Sigmoid colon (tissue), 7 donors: ENCODE results near the gene ZMIZ1. TPM values are rescaled to one million over a fixed set of nuclear protein-coding genes. Genes with fewer than 3 reads are reported as not detected.

Source experiments
- DNase-seq: peaks from one replicate; pipeline ENCODE4 v3.0.0-alpha.2; 2019
- H3K27ac ChIP-seq, 4 donors: fragments of 200-600 bp; sonication (generic); one replicate each; pipeline ENCODE4 v1.5.1; 2016 to 2019; ENCODE audit warnings: mild to moderate bottlenecking in 1 of 4
- H3K27me3 ChIP-seq, 3 donors: fragments of 200-600 bp; sonication (generic); one replicate each; pipeline ENCODE4 v1.5.1; 2019; ENCODE audit warnings: mild to moderate bottlenecking in 1 of 3
- H3K36me3 ChIP-seq, 4 donors: fragments of 200-600 bp; sonication (generic); one replicate each; pipeline ENCODE4 v1.5.1; 2016 to 2019
- H3K4me1 ChIP-seq, 4 donors: fragments of 200-600 bp; sonication (generic); one replicate each; pipeline ENCODE4 v1.5.1; 2017 to 2019
- H3K4me3 ChIP-seq, 4 donors: fragments of 200-600 bp; sonication (generic); one replicate each; pipeline ENCODE4 v1.5.1; 2017 to 2019; ENCODE audit warnings: mild to moderate bottlenecking in 2 of 4, moderate library complexity in 1 of 4
- H3K9me3 ChIP-seq, 4 donors: fragments of 200-600 bp in 3 of 4; sonication (generic) in 3 of 4; one replicate each; pipeline versions ENCODE4 v1.5.1 to v1.6.1; 2013 to 2019
- EP300 ChIP-seq, 4 donors: sonication (generic); formaldehyde crosslinking; IDR thresholded peaks; one replicate each; pipeline ENCODE4 v1.6.1; 2017; ENCODE audit warnings: antibody characterized with exemption in 4 of 4
- POLR2A ChIP-seq, 2 donors: fragments of 450-650 bp; IDR thresholded peaks; one replicate each; pipeline ENCODE4 v1.6.1; 2016; ENCODE audit warnings: antibody characterized with exemption in 2 of 2, mild to moderate bottlenecking in 2 of 2, moderate library complexity in 2 of 2
- POLR2AphosphoS5 ChIP-seq, 4 donors: sonication (generic); formaldehyde crosslinking; IDR thresholded peaks; one replicate each; pipeline ENCODE4 v1.6.1; 2017; ENCODE audit warnings: antibody characterized with exemption in 4 of 4
- WGBS, 2 donors: extraction: QIAGEN DNeasy Blood & Tissue Kit; methylation state at CpG; one replicate each; pipeline ENCODE4 v1.1.7; 2013; 5-methylcytosine and 5-hydroxymethylcytosine counted together
- intact Hi-C: fragments of 100-400 bp; cut with DNase I; formaldehyde crosslinking; loops from one replicate; pipeline ENCODE4 v1.15.1; 2023
- polyA plus RNA-seq, 3 donors: library from polyadenylated mRNA; stranded (reverse); fragments of 200-250 nt; gene quantifications; one replicate each; pipeline ENCODE4 v1.2.3, GENCODE V29; 2013
- total RNA-seq, 4 donors: library from RNA; depleted of rRNA; stranded (reverse); fragments of >200 nt; gene quantifications; one replicate each; pipeline ENCODE4 v1.1.0, GENCODE V29; 2016
- TF ChIP-seq, protein P1 (sequence below), 4 experiments: fragments of 450-650 bp in 3 of 4; fragments of 200-600 bp in 1 of 4; IDR thresholded peaks; one replicate each; pipeline ENCODE4 v1.5.1; 2016 to 2019; ENCODE audit warnings: antibody characterized with exemption in 4 of 4, mild to moderate bottlenecking in 3 of 4, moderate library complexity in 2 of 4
- donor health status: healthy with polysubstance abuse.
- donor health status: Bipolar disorder and iron deficiency.
- donor health status: healthy.

ZMIZ1 gene
- total and polyA plus RNA-seq, 7 donors = 17.4 to 49.3 (median 31.5) TPM

GRCh38 chr10:79207096-79207357 lies 138.3 kb downstream of the ZMIZ1 start:
- TF ChIP-seq POLR2AphosphoS5 (IDR thresholded peaks at IDR 0.05) (no peak), EP300 (IDR thresholded peaks at IDR 0.05) (no peak), POLR2A (IDR thresholded peaks at IDR 0.05) (no peak)
- TF ChIP-seq, protein P1, sequence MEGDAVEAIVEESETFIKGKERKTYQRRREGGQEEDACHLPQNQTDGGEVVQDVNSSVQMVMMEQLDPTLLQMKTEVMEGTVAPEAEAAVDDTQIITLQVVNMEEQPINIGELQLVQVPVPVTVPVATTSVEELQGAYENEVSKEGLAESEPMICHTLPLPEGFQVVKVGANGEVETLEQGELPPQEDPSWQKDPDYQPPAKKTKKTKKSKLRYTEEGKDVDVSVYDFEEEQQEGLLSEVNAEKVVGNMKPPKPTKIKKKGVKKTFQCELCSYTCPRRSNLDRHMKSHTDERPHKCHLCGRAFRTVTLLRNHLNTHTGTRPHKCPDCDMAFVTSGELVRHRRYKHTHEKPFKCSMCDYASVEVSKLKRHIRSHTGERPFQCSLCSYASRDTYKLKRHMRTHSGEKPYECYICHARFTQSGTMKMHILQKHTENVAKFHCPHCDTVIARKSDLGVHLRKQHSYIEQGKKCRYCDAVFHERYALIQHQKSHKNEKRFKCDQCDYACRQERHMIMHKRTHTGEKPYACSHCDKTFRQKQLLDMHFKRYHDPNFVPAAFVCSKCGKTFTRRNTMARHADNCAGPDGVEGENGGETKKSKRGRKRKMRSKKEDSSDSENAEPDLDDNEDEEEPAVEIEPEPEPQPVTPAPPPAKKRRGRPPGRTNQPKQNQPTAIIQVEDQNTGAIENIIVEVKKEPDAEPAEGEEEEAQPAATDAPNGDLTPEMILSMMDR (IDR thresholded peaks at IDR 0.05) = no peak
- intact Hi-C loops = no loop called here
- DNase-seq = no peak
- H3K36me3 ChIP-seq = peaks cover 12 to 87% (median 35%) of the 10 kb centered on the region in 4 donors
- H3K4me1 ChIP-seq = peaks cover 0 to 37% (median 27%) of the 10 kb centered on the region in 4 donors
- peak overlapping the region in 3 of 4 donors; percentile 26 to 63 (median 48) for H3K27ac ChIP-seq
- H3K27me3 ChIP-seq = no peaks in the 10 kb centered on the region
- no peaks in the 10 kb centered on the region for H3K9me3 ChIP-seq
- 88 to 92% methylated on average over 4 of the region's 4 CpGs for WGBS, 2 donors
- no peak overlapping the region for H3K4me3 ChIP-seq

DNA sequence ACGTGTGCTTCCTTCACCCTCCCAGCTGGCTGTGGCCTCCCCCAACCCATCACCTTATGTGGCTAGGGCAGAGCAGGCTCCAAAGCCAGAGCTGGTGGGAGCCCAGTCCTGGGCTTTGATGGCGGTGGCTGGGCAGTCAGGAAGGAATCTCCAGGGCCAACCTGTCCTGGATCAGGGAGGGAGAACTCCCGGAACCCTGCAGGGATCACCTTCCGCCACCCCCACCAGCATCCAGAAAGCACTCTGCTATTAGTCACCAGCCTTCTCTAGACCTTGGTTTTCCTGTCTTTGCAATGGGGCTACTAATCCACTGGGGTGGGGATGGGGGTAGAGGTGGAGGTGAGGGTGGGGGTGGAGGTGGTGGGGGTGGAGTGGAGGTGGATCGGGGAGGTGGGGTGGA lies 139.0 kb downstream of the ZMIZ1 start:
- H3K27ac ChIP-seq = peak overlapping the region in 3 of 4 donors; percentile 26 to 63 (median 48)
- peaks cover 0 to 30% (median 21%) of the 10 kb centered on the region in 4 donors for H3K4me1 ChIP-seq
- H3K27me3 ChIP-seq = no peaks in the 10 kb centered on the region
- intact Hi-C loops = no loop called here
- DNase-seq = no peak
- WGBS, 2 donors = 92% methylated on average over 5 of the region's 5 CpGs
- TF ChIP-seq POLR2A (IDR thresholded peaks at IDR 0.05) (no peak), EP300 (IDR thresholded peaks at IDR 0.05) (peak in 1 of 4 donors; percentile 15)
- H3K36me3 ChIP-seq = peaks cover 12 to 88% (median 34%) of the 10 kb centered on the region in 4 donors
- no peaks in the 10 kb centered on the region for H3K9me3 ChIP-seq
- H3K4me3 ChIP-seq = no peak overlapping the region

- Histone ChIP-seq H3K4me1 (peaks cover 0 to 23% (median 14%) of the 10 kb centered on the region in 4 donors), H3K4me3 (no peak overlapping the region), H3K27ac (no peak overlapping the region), H3K27me3 (no peaks in the 10 kb centered on the region), H3K9me3 (no peaks in the 10 kb centered on the region), H3K36me3 (peaks cover 12 to 88% (median 34%) of the 10 kb centered on the region in 4 donors)
- intact Hi-C loops = no loop called here
- 92 to 94% methylated on average over 15 of the region's 15 CpGs for WGBS, 2 donors
- DNase-seq = no peak
- no peak for TF ChIP-seq EP300 (IDR thresholded peaks at IDR 0.05)
- no peak for TF ChIP-seq POLR2AphosphoS5 (IDR thresholded peaks at IDR 0.05)
- TF ChIP-seq POLR2A (IDR thresholded peaks at IDR 0.05) = no peak
- TF ChIP-seq, protein P1 (IDR thresholded peaks at IDR 0.05) = no peak
These were observed 139.7 kb downstream of the ZMIZ1 start for GRCh38 chr10:79208251-79208983.

DNA sequence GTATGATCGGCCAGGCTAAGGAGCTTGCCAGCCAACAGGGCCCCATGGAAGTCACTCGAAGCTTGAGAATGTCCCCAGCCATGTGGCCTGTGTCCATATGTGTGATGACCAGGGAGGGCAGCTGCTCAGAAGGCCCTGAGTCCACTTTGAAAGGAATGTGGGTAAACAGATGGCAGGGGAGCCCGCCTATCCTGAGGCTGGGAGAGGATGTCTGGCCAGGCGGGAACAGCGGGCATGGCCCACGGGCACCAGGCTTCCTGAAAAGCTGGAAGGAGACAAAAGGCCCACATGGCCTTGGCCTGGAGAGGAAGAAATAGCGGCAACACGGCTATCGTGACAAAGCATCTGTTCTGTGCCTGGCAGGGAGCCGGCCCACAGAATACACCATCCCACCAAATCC lies 140.6 kb downstream of the ZMIZ1 start:
- Histone ChIP-seq H3K27ac (no peak overlapping the region), H3K27me3 (no peaks in the 10 kb centered on the region), H3K4me3 (no peak overlapping the region), H3K9me3 (no peaks in the 10 kb centered on the region), H3K4me1 (peaks cover 0 to 14% (median 8%) of the 10 kb centered on the region in 4 donors), H3K36me3 (peaks cover 12 to 89% (median 38%) of the 10 kb centered on the region in 4 donors)
- no peak for DNase-seq
- TF ChIP-seq POLR2A (IDR thresholded peaks at IDR 0.05) = no peak
- TF ChIP-seq, protein P1 (IDR thresholded peaks at IDR 0.05) = no peak
- no peak for TF ChIP-seq POLR2AphosphoS5 (IDR thresholded peaks at IDR 0.05)
- TF ChIP-seq EP300 (IDR thresholded peaks at IDR 0.05) = no peak
- intact Hi-C loops = no loop called here
- 85 to 91% methylated on average over 10 of the region's 10 CpGs for WGBS, 2 donors

- no peak for TF ChIP-seq EP300 (IDR thresholded peaks at IDR 0.05)
- TF ChIP-seq, protein P1 (IDR thresholded peaks at IDR 0.05) = no peak
- no peak for TF ChIP-seq POLR2AphosphoS5 (IDR thresholded peaks at IDR 0.05)
- no peak for TF ChIP-seq POLR2A (IDR thresholded peaks at IDR 0.05)
- no peaks in the 10 kb centered on the region for H3K27me3 ChIP-seq
- no peaks in the 10 kb centered on the region for H3K9me3 ChIP-seq
- intact Hi-C loops = no loop called here
- peaks cover 0 to 14% (median 8%) of the 10 kb centered on the region in 4 donors for H3K4me1 ChIP-seq
- peaks cover 12 to 89% (median 42%) of the 10 kb centered on the region in 4 donors for H3K36me3 ChIP-seq
- no peak overlapping the region for H3K27ac ChIP-seq
- 93 to 94% methylated on average over 5 of the region's 5 CpGs for WGBS, 2 donors
- H3K4me3 ChIP-seq = no peak overlapping the region
- no peak for DNase-seq
These were observed 141.1 kb downstream of the ZMIZ1 start for GRCh38 chr10:79209831-79210230.
